Islet precursor cell (in vitro differentiated cells): Measurements from ENCODE around the gene CHST4.
"Not testable (repeated sequence)": the region's sequence is repeated elsewhere in the genome, so short reads cannot be mapped to it uniquely, and the experiment has no call there.

Source experiments
- DNase-seq: peaks from one replicate; pipeline ENCODE4 v3.0.0-alpha.2; 2018

Gene CHST4

DNA sequence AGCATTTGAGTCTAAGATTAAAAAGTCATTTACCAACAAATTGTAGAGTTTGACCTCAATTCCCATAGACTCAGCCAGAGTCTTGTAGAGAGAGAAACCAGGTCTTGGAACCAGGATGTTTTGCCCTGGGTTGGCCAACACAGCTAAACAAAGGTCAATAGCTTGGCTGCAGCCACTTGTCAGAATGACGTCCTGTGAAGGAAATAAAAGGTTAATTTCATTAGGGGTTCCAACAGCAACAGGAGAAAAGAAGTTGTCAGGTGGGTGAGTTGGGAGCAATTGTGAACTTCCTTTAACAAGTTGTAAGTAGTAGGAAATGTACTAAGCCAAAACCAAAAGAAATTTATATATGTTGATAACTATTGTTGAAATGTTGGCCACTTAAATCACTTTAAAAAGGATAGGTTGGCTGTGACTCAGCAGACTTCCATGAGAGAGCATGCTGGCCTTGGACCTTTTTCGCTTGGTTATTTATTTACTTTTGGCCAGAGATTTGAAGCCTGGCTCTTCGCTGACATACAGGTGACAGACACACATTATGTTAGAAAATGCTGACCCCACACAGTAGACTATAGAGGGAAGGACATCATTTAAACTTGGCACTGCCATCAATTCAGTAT is 46.4 kb downstream of the CHST4 start:
- no peak for DNase-seq

DNA sequence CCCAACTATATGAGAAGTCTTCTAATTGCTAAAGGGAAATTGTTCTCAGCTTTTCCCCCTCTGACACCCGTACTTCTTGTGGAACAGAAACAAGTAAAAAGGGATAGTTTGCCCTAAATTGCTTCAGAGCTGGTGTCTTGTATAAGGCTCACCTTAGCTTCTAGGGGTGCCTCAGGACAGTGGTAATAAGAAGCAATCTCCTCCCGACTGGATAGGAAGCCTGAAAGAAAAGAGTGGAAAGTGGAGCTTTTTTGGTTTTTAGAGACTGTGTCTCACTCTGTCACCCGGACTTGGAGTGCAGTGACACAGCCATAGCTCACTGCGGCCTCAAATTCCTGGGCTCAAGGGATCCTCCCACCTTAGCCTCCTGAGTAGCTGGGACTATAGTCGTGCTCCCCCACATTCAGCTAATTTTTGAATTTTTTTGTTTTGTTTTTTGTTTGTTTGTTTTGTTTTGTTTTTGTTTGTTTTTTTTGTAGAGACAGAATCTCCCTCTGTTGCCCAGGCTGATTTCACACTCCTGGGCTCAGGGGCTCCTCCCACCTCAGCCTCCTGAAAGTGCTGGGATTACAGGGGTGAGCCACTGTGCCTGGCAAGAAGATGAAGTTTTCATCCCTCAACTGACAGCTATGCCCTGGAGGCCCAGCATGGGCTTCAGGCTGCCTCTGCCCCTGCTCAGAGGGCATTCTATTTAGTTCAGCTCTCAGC is 47.3 kb downstream of the CHST4 start:
- DNase-seq: no peak

DNA sequence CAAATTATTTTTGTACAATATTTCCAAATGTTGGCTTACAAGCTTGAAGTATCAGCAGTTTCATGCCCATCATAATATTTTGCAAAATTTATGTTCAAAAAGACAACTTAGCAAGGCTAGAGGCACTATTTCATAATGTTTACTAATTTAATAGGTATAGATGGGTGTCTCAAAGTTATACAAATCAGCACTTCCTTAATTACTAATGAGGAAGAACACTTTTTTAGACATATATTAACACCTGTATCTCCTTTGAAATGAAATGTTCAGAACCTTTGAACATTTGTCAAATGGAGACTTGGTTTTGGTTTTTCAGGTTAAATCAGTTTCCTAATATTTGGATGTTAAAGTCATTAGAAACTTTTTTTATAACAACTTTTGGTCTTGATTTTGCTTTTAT is 48.5 kb downstream of the CHST4 start:
- DNase-seq: no peak

DNA sequence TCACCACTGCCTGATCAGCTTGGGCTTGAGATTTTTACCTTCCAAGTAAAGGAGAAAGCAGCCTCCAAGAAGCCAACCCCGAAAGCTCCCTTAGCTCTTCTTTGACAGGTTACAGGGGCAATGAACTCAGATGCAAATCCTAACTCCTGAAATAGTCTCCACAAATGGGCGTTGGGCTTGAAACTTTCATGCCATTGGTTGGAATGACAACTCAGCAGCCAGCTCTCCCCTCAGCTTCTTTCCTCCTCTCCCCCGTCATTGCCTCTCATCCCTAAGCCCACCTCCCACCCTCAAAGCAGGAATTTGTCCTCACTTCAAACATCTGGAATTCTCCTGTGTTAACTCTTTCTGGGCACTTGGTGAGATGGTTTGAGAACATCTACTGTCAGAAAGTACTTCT is 50.7 kb downstream of the CHST4 start, which contains the start of gene TAT:
TAT (minus strand) TSS at position 122 of the 400 bp plus-strand sequence. CDS start 677 bp downstream, outside the sequence.
- DNase-seq: no peak

DNA sequence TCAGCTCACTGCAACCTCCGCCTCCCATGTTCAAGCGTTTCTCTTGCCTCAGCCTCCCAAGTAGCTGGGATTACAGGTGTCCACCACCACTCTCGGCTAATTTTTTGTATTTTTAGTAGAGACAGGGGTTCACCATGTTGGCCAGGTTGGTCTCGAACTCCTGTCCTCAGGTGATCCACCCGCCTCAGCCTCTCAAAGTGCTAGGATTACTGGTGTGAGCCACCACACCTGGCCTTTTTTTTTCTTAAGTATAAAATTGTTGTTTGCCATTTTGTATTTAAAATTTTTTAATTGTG is 56.3 kb downstream of the CHST4 start:
- DNase-seq: not testable (repeated sequence)

DNA sequence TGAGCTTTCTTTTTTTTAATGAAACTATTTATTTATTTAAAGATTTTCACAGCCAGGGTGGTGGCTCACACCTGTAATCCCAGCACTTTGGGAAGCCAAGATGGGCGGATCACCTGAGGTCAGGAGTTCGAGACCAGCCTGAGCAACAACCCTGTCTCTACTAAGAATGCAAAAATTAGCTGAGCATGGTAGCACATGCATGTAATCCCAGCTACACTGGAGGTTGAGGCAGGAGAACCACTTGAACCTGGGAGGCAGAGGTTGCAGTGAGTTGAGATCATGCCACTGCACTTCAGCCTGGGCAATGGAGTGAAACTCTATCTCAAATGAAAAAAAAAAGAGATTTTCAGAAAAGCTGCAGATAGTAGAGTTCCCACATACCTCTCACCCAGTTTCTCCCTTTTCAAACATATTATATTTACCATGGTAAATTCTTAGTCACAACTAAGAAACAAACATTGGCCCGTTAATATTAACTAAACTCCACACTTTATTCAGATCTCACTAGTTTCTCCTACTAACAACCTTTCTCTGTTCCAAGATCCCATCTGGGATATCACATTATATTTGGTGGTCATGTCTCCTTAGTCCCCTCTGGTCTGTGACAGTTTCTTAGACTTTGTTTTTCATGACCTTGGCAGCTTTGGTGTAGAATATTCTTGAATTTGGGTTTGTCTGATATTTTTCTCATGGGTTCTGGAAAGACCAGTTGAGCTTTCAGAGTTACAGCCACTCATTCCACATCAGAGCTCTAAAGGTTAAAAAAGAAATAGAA is 58.5 kb downstream of the CHST4 start:
- no peak for DNase-seq

DNA sequence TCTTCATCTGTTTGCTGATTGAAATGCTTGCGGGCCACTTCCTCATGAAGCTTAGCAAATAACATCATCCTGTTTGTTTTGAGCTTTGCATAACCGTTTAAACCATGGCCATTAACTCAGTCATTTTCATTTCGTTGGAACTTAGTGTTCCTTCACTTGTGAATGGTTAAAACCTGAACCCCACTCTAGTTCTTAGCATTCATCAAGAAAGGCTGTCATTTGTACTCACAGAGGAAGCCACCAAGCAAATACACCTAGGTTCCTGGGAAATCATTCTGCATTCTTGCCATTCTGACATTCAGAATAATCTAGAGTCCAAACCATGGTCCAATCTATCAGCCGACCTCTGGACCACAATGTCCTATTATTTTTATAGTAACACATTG is 59.1 kb downstream of the CHST4 start:
- no peak for DNase-seq
